GM18505 (cell line): Measurements from ENCODE around the gene STAMBPL1.
"Not testable (repeated sequence)": the region's sequence is repeated elsewhere in the genome, so short reads cannot be mapped to it uniquely, and the experiment has no call there.

Source experiments
- ATAC-seq: cut with Tn5 transposase; IDR thresholded peaks from one replicate; pipeline ENCODE4 v1.9.1; 2021; ENCODE audit not compliant: unreplicated experiment
- POLR2A ChIP-seq: IDR thresholded peaks from 4 replicates; pipeline ENCODE4 v1.6.1; 2011; ENCODE audit warnings: borderline replicate concordance; ENCODE audit not compliant: insufficient read depth, insufficient read length; ENCODE audit errors: extremely low read depth

The STAMBPL1 gene

GRCh38 chr10:88873757-88874156 is 6.3 kb upstream of the STAMBPL1 start:
- TF ChIP-seq POLR2A = no peak
- no peak for ATAC-seq

DNA sequence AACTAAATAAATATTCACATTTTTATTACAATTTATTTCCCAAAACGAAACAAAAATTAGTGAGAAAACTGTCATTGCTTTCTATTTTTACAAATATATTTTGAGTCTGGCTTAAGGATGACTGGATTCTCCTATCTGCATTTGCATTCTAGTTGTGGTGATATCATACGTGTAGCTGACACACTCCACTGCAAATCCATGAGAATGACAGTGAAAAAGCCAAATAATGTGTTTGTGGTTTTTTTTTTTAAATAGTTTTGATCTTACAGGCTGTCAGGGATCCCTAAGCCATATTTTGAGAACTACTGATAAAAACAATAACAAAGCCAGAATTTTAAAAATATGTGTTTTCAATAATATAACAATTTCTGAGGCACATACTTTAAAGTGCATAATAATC is 5.8 kb upstream of the STAMBPL1 start:
- ATAC-seq = no peak
- no peak for TF ChIP-seq POLR2A

GRCh38 chr10:88875081-88875480 is 5.0 kb upstream of the STAMBPL1 start:
- no peak for TF ChIP-seq POLR2A
- no peak for ATAC-seq

GRCh38 chr10:88877298-88877697 is 2.7 kb upstream of the STAMBPL1 start:
- ATAC-seq = no peak
- TF ChIP-seq POLR2A = no peak

DNA sequence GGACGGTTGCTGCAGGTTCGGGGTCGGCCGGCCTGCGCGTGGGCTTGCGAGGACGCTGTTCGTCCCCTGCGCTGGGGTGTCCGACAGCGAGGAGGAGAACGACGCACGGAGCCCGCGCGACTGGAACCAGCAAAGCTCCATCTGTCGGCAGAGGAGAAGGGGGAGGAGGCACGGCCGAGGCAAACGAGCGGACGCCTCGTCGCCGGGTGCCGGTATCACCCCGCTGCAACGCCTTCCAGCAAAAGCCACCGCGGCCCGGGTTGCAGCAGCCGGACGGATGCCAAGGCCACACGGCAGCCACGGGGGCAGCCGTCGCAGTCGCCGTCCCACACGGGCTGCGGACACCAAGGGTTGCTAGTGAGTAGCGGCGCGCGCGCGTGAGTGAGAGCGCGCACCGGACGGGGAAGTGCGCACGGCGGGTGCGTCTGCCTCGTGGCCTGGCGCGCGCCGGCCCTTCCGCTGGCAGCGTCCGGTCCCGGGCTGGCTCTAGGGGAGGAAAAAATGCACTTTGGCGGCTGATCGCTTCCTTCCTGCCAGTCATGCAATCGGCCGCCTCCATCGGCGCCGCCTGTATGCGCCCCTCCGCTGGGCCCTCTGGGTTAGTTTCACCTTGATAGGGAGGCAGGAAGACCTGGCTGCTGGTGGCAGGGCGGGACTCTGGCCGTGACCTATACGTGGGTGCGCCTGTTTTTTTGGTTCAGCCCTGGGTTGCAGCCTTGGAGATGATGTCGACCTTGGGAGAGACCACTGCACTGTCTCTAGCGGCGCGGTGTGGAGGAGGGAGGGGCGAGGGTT is 434 bp downstream of the STAMBPL1 start:
- TF ChIP-seq POLR2A = peak; percentile 80
- ATAC-seq = peak; percentile 70

DNA sequence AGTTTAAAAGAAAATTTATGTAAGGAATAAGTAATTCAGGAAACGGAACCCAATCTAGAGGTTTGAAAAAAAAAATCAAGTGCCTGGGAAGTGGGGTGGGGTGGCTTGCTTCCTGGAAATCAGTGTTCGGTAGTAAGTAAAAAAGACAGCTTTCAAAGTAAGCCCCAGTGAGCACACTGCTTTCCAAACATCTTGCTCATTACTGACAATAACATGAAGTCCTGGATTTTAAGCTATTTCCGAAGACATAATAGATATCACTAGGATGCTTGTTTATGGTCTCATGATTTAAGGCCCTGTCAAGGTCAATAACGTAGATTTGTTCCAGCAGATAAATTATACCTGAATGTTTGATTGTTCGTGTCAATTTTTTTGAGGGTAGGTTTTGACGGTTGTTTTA is 1.3 kb downstream of the STAMBPL1 start:
- no peak for ATAC-seq
- TF ChIP-seq POLR2A = no peak

DNA sequence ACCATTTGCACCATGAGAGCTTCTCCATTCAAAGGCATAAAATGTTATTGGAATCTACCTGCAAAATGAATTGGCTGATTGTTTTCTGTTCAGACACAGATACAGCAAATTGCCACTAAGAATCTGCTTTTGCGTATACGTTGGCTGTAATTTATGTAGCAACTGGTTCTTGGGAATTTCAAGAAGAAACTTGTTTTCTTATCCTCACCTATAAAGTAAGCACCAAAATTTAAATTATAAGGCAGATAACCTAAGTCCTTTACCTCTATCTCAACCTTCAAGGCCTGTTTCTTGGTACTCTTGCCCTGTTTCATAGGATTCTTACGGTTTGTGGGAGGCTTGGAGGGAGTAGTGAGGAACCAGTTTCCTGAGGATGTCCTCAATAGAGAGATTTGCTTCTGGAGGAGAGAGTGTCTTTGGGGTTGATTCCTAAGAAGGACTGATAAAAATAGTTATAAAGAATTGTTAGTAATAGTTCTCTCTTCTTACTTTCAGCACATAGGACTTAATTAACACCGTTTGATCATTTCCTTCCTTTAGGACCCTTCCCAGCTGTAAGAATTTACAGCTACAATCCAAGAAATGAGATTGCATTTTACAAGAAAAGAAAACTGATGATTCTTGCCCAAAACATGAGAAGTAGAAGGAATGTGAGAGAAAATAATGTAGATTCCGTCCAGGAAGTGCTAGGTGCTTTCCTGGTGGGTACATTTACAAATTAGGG is 2.0 kb downstream of the STAMBPL1 start:
- ATAC-seq = no peak
- no peak for TF ChIP-seq POLR2A

DNA sequence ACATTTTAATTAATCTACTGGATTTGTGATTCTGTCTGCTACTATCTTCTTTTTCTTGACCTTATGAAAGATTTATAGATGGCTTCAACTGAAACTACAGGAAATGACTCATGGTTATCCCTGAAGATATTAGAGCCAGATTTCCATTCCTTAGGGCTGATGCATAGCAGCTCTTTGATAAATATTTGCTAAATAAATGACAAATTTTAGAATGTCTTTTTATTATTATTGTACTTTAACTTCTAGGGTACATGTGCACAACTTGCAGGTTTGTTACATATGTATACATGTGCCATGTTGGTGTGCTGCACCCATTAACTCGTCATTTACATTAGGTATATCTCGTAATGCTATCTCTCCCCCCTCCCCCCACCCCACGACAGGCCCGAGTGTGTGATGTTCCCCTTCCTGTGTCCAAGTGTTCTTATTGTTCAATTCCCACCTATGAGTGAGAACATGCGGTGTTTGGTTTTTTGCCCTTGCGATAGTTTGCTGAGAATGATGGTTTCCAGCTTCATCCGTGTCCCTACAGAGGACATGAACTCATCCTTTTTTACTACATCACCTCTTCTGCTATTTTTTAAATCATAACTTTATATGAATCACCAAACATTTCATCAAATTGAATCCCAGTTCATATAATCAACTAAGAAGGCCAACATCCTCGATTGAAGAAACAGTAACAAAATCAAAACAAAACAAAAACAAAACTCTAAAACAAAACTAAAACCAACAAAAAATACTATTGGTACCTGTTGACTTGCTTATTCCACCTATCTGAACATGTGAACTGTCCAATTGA is 2.8 kb downstream of the STAMBPL1 start:
- ATAC-seq = not testable (repeated sequence)

DNA sequence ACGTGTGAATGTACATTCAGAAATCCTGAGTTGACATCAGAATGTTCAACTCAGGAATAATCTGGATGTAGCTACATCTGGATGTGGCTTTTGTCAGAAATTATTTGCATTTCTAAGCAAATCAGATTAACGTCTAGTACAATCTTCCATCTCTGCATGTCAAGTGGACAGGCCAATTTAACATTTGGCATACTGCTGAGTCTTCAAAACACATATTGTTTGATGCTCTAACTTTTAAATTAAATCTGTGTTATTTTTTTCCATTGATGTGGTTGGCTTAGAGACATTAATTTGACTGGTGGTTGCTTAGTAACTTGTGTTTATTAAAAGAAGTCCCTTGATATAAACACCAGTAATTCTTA is 3.4 kb downstream of the STAMBPL1 start:
- ATAC-seq = no peak
- peak; percentile 54 for TF ChIP-seq POLR2A

- ATAC-seq = peak; percentile 52
Measured at GRCh38 chr10:88886557-88886956, 6.5 kb downstream of the STAMBPL1 start.

GRCh38 chr10:88888810-88889445 is 8.9 kb downstream of the STAMBPL1 start:
- no peak for ATAC-seq
- TF ChIP-seq POLR2A = no peak

More at GRCh38 chr10:88886557-88886956, 6.5 kb downstream of the STAMBPL1 start:
- TF ChIP-seq POLR2A = peak; percentile 71

DNA sequence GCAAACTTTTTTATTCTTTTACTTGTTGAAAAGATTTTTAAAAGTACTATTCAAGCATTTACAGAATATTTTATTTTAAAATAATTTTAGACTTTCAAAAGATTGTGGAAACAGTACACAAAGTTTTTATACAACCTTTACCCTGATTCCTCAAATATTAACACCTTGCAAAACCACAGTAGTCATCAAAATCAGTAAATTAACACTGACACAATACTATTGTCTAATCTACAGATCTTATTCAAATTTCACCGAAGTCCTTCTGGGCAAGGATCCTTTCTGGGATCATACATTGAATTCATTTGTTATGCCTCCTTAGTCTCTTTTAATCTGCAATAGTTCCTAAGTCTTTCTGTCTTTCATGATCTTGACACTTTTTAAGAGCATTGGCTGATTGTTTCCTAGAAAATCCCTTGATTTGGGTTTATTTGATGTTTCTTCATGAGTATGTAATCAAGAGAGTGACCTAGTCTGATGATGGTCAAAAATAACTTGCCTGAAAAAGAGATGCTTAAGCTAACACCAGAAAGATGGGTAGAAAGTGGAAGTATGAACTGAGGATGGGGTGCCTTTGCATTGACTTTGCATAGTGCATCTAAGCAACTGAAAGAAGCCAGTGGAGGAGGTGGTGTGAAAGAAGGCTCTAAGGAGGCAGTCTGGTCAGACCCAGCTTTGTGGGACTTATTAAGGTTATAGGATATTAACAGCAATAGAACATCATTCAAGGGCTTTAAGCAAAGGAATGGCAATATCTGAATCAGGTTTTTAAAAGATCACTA is 9.7 kb downstream of the STAMBPL1 start:
- peak; percentile 64 for ATAC-seq
- no peak for TF ChIP-seq POLR2A
